HepG2 (cell line): ENCODE results near the gene FCAMR.

Experiments
- FOXO4 ChIP-seq: sonication (generic); formaldehyde crosslinking; conservative IDR thresholded peaks from 2 replicates; pipeline ENCODE4 v1.8.1; 2023; ENCODE audit warnings: missing genetic modification reagents
- GTF2F1 ChIP-seq: fragments of 150-350 bp; IDR thresholded peaks from 2 replicates; pipeline ENCODE4 v1.6.1; 2014; ENCODE audit warnings: low read length
- KDM6A ChIP-seq: IDR thresholded peaks from 2 replicates; pipeline ENCODE4 v1.6.1; 2016; ENCODE audit warnings: low read depth
- NCOA5 ChIP-seq: sonication (generic); formaldehyde crosslinking; IDR thresholded peaks from 2 replicates; pipeline ENCODE4 v1.4.0; 2020; ENCODE audit warnings: missing genetic modification reagents
- POLR2AphosphoS5 ChIP-seq: IDR thresholded peaks from 2 replicates; pipeline ENCODE4 v1.6.1; 2012; ENCODE audit warnings: low read depth, low read length
- TBP ChIP-seq: sonication (generic); formaldehyde crosslinking; IDR thresholded peaks from 2 replicates; pipeline ENCODE4 v1.5.0; 2020; ENCODE audit warnings: missing genetic modification reagents
- ZNF556 ChIP-seq: sonication (generic); formaldehyde crosslinking; IDR thresholded peaks from 2 replicates; pipeline ENCODE4 v1.4.0; 2020; ENCODE audit warnings: mild to moderate bottlenecking, missing genetic modification reagents, borderline replicate concordance
- TF ChIP-seq, protein P1 (sequence below): sonication (generic); formaldehyde crosslinking; IDR thresholded peaks from 2 replicates; pipeline ENCODE4 v1.4.0; 2020; ENCODE audit warnings: missing genetic modification reagents
- TF ChIP-seq, protein P2 (sequence below): sonication (generic); formaldehyde crosslinking; IDR thresholded peaks from 2 replicates; pipeline ENCODE4 v1.4.0; 2020; ENCODE audit warnings: missing genetic modification reagents, low read depth, mild to moderate bottlenecking, borderline replicate concordance
- TF ChIP-seq, protein P3 (sequence below): sonication (generic); formaldehyde crosslinking; IDR thresholded peaks from 2 replicates; pipeline ENCODE4 v1.5.0; 2020; ENCODE audit warnings: mild to moderate bottlenecking, missing genetic modification reagents, moderate library complexity
- TF ChIP-seq, protein P4 (sequence below): sonication (generic); formaldehyde crosslinking; IDR thresholded peaks from 2 replicates; pipeline ENCODE4 v1.8.0; 2022; ENCODE audit warnings: mild to moderate bottlenecking, missing genetic modification reagents, borderline replicate concordance
- TF ChIP-seq, protein P5 (sequence below): sonication (generic); formaldehyde crosslinking; IDR thresholded peaks from 2 replicates; pipeline ENCODE4 v1.8.0; 2022; ENCODE audit warnings: missing genetic modification reagents, mild to moderate bottlenecking, inconsistent platforms, borderline replicate concordance
- TF ChIP-seq, protein P6 (sequence below): sonication (generic); formaldehyde crosslinking; conservative IDR thresholded peaks from 2 replicates; pipeline ENCODE4 v1.4.0; 2020; ENCODE audit warnings: missing genetic modification reagents

DNA sequence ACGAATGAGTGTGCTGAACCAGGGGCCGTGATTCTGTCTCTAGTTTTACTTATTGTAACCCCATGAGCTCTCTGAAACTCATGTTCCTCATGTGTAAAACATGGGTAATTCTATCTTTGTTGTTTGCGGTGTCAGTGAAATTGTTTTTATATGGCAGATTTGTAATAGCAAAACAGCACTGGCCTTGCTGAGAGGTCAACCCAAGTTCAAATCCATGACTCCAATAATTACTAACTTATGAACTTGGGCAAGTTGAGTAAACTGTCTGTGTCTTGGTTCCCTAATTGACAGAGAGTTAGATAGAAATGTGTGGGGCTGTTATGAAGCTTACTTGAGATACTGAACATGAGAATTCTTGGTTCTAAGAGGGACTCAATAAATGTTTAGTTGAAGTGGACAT is 44.5 kb upstream of the FCAMR start:
- no peak for TF ChIP-seq GTF2F1
- TF ChIP-seq, protein P1, sequence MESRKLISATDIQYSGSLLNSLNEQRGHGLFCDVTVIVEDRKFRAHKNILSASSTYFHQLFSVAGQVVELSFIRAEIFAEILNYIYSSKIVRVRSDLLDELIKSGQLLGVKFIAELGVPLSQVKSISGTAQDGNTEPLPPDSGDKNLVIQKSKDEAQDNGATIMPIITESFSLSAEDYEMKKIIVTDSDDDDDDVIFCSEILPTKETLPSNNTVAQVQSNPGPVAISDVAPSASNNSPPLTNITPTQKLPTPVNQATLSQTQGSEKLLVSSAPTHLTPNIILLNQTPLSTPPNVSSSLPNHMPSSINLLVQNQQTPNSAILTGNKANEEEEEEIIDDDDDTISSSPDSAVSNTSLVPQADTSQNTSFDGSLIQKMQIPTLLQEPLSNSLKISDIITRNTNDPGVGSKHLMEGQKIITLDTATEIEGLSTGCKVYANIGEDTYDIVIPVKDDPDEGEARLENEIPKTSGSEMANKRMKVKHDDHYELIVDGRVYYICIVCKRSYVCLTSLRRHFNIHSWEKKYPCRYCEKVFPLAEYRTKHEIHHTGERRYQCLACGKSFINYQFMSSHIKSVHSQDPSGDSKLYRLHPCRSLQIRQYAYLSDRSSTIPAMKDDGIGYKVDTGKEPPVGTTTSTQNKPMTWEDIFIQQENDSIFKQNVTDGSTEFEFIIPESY (CRISPR knock-in tag) = no peak
- TF ChIP-seq POLR2AphosphoS5 = no peak
- TF ChIP-seq FOXO4 (CRISPR knock-in tag) = no peak
- TF ChIP-seq ZNF556 = no peak
- no peak for TF ChIP-seq TBP (CRISPR knock-in tag)
- TF ChIP-seq, protein P2, sequence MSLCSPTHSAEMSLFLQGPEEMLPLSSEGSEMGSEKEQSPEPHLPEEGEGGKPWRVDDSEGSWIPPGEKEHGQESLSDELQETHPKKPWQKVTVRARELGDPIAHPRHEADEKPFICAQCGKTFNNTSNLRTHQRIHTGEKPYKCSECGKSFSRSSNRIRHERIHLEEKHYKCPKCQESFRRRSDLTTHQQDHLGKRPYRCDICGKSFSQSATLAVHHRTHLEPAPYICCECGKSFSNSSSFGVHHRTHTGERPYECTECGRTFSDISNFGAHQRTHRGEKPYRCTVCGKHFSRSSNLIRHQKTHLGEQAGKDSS (CRISPR knock-in tag) = no peak
- TF ChIP-seq, protein P3, sequence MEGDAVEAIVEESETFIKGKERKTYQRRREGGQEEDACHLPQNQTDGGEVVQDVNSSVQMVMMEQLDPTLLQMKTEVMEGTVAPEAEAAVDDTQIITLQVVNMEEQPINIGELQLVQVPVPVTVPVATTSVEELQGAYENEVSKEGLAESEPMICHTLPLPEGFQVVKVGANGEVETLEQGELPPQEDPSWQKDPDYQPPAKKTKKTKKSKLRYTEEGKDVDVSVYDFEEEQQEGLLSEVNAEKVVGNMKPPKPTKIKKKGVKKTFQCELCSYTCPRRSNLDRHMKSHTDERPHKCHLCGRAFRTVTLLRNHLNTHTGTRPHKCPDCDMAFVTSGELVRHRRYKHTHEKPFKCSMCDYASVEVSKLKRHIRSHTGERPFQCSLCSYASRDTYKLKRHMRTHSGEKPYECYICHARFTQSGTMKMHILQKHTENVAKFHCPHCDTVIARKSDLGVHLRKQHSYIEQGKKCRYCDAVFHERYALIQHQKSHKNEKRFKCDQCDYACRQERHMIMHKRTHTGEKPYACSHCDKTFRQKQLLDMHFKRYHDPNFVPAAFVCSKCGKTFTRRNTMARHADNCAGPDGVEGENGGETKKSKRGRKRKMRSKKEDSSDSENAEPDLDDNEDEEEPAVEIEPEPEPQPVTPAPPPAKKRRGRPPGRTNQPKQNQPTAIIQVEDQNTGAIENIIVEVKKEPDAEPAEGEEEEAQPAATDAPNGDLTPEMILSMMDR (CRISPR knock-in tag) = no peak
- TF ChIP-seq, protein P4, sequence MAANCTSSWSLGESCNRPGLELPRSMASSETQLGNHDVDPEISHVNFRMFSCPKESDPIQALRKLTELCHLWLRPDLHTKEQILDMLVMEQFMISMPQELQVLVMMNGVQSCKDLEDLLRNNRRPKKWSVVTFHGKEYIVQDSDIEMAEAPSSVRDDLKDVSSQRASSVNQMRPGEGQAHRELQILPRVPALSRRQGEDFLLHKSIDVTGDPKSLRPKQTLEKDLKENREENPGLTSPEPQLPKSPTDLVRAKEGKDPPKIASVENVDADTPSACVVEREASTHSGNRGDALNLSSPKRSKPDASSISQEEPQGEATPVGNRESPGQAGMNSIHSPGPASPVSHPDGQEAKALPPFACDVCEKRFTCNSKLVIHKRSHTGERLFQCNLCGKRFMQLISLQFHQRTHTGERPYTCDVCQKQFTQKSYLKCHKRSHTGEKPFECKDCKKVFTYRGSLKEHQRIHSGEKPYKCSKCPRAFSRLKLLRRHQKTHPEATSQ (CRISPR knock-in tag) = no peak
- no peak for TF ChIP-seq KDM6A (CRISPR knock-in tag)
- TF ChIP-seq, protein P5, sequence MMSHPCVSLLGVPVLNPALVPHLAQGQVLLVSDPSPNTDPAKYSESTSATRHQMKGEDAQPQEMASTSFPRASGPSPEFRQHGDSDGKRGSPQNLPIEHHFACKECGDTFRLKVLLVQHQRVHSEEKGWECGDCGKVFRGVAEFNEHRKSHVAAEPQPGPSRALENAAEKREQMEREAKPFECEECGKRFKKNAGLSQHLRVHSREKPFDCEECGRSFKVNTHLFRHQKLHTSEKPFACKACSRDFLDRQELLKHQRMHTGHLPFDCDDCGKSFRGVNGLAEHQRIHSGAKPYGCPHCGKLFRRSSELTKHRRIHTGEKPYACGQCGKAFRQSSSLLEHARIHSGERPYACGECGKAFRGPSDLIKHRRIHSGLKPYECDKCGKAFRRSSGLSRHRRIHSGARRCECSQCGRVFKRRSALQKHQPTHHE (CRISPR knock-in tag) = no peak
- TF ChIP-seq, protein P6, sequence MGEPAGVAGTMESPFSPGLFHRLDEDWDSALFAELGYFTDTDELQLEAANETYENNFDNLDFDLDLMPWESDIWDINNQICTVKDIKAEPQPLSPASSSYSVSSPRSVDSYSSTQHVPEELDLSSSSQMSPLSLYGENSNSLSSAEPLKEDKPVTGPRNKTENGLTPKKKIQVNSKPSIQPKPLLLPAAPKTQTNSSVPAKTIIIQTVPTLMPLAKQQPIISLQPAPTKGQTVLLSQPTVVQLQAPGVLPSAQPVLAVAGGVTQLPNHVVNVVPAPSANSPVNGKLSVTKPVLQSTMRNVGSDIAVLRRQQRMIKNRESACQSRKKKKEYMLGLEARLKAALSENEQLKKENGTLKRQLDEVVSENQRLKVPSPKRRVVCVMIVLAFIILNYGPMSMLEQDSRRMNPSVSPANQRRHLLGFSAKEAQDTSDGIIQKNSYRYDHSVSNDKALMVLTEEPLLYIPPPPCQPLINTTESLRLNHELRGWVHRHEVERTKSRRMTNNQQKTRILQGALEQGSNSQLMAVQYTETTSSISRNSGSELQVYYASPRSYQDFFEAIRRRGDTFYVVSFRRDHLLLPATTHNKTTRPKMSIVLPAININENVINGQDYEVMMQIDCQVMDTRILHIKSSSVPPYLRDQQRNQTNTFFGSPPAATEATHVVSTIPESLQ (CRISPR knock-in tag) = no peak
- TF ChIP-seq NCOA5 (CRISPR knock-in tag) = no peak
